ENCODE data around the gene DLG2.
"Not testable (repeated sequence)": the region's sequence is repeated elsewhere in the genome, so short reads cannot be mapped to it uniquely, and the experiment has no call there.

The DLG2 gene

GRCh38 chr11:84865257-84865656, 761.9 kb downstream of the DLG2 start:
- Histone ChIP-seq H3K27me3 (ENCODE audit: control insufficient read depth in 2 of 2, insufficient read depth in 2 of 2, low read length in 2 of 2) (no peaks in the 10 kb centered on the region), H3K27ac (ENCODE audit: low read depth in 2 of 2, low read length in 2 of 2) (no peak overlapping the region), H3K36me3 (ENCODE audit: control insufficient read depth in 2 of 2, insufficient read depth in 2 of 2, low read length in 2 of 2) (no peaks in the 10 kb centered on the region), H3K4me1 (ENCODE audit: control insufficient read depth in 2 of 2, insufficient read depth in 2 of 2, low read length in 2 of 2) (no peaks in the 10 kb centered on the region), H3K9ac (ENCODE audit: low read depth in 1 of 2, low read length in 2 of 2) (no peak overlapping the region), H3K9me3 (ENCODE audit: control insufficient read depth in 2 of 2, low read length in 2 of 2) (no peaks in the 10 kb centered on the region), H3K4me3 (ENCODE audit: low read length in 2 of 2) (no peak overlapping the region)

GRCh38 chr11:84857746-84858145, 769.4 kb downstream of the DLG2 start:
- Histone ChIP-seq H3K27me3 (ENCODE audit: control insufficient read depth in 2 of 2, insufficient read depth in 2 of 2, low read length in 2 of 2) (no peaks in the 10 kb centered on the region), H3K9ac (ENCODE audit: low read depth in 1 of 2, low read length in 2 of 2) (no peak overlapping the region)

GRCh38 chr11:84855508-84856245, 771.5 kb downstream of the DLG2 start:
- H3K9ac ChIP-seq (ENCODE audit: low read depth in 1 of 2, low read length in 2 of 2): no peak overlapping the region
- no peak overlapping the region for H3K27ac ChIP-seq (ENCODE audit: low read depth in 2 of 2, low read length in 2 of 2)
- H3K4me1 ChIP-seq (ENCODE audit: control insufficient read depth in 2 of 2, insufficient read depth in 2 of 2, low read length in 2 of 2): no peaks in the 10 kb centered on the region
- no peak overlapping the region for H3K4me3 ChIP-seq (ENCODE audit: low read length in 2 of 2)
- H3K27me3 ChIP-seq (ENCODE audit: control insufficient read depth in 2 of 2, insufficient read depth in 2 of 2, low read length in 2 of 2): no peaks in the 10 kb centered on the region
- no peaks in the 10 kb centered on the region for H3K36me3 ChIP-seq (ENCODE audit: control insufficient read depth in 2 of 2, insufficient read depth in 2 of 2, low read length in 2 of 2)
- H3K9me3 ChIP-seq (ENCODE audit: control insufficient read depth in 2 of 2, low read length in 2 of 2): no peaks in the 10 kb centered on the region

More at GRCh38 chr11:84857746-84858145, 769.4 kb downstream of the DLG2 start:
- Histone ChIP-seq H3K36me3 (ENCODE audit: control insufficient read depth in 2 of 2, insufficient read depth in 2 of 2, low read length in 2 of 2) (no peaks in the 10 kb centered on the region), H3K4me1 (ENCODE audit: control insufficient read depth in 2 of 2, insufficient read depth in 2 of 2, low read length in 2 of 2) (no peaks in the 10 kb centered on the region), H3K27ac (ENCODE audit: low read depth in 2 of 2, low read length in 2 of 2) (no peak overlapping the region), H3K4me3 (ENCODE audit: low read length in 2 of 2) (no peak overlapping the region), H3K9me3 (ENCODE audit: control insufficient read depth in 2 of 2, low read length in 2 of 2) (no peaks in the 10 kb centered on the region)

GRCh38 chr11:84854498-84854880, 772.7 kb downstream of the DLG2 start:
- Histone ChIP-seq H3K36me3 (ENCODE audit: control insufficient read depth in 2 of 2, insufficient read depth in 2 of 2, low read length in 2 of 2) (no peaks in the 10 kb centered on the region), H3K9me3 (ENCODE audit: control insufficient read depth in 2 of 2, low read length in 2 of 2) (no peaks in the 10 kb centered on the region)

GRCh38 chr11:84853841-84854497, 773.2 kb downstream of the DLG2 start:
- H3K4me1 ChIP-seq (ENCODE audit: control insufficient read depth in 2 of 2, insufficient read depth in 2 of 2, low read length in 2 of 2): no peaks in the 10 kb centered on the region
- H3K9me3 ChIP-seq (ENCODE audit: control insufficient read depth in 2 of 2, low read length in 2 of 2): no peaks in the 10 kb centered on the region
- no peaks in the 10 kb centered on the region for H3K36me3 ChIP-seq (ENCODE audit: control insufficient read depth in 2 of 2, insufficient read depth in 2 of 2, low read length in 2 of 2)
- H3K27ac ChIP-seq (ENCODE audit: low read depth in 2 of 2, low read length in 2 of 2): no peak overlapping the region
- no peak overlapping the region for H3K4me3 ChIP-seq (ENCODE audit: low read length in 2 of 2)
- no peaks in the 10 kb centered on the region for H3K27me3 ChIP-seq (ENCODE audit: control insufficient read depth in 2 of 2, insufficient read depth in 2 of 2, low read length in 2 of 2)
- H3K9ac ChIP-seq (ENCODE audit: low read depth in 1 of 2, low read length in 2 of 2): no peak overlapping the region

More at GRCh38 chr11:84854498-84854880, 772.7 kb downstream of the DLG2 start:
- H3K27me3 ChIP-seq (ENCODE audit: control insufficient read depth in 2 of 2, insufficient read depth in 2 of 2, low read length in 2 of 2): no peaks in the 10 kb centered on the region
- H3K4me1 ChIP-seq (ENCODE audit: control insufficient read depth in 2 of 2, insufficient read depth in 2 of 2, low read length in 2 of 2): no peaks in the 10 kb centered on the region
- no peak overlapping the region for H3K4me3 ChIP-seq (ENCODE audit: low read length in 2 of 2)
- no peak overlapping the region for H3K9ac ChIP-seq (ENCODE audit: low read depth in 1 of 2, low read length in 2 of 2)
- no peak overlapping the region for H3K27ac ChIP-seq (ENCODE audit: low read depth in 2 of 2, low read length in 2 of 2)

GRCh38 chr11:84847842-84848241, 779.3 kb downstream of the DLG2 start:
- Histone ChIP-seq H3K9ac (ENCODE audit: low read depth in 1 of 2, low read length in 2 of 2) (no peak overlapping the region), H3K27ac (ENCODE audit: low read depth in 2 of 2, low read length in 2 of 2) (no peak overlapping the region), H3K4me1 (ENCODE audit: control insufficient read depth in 2 of 2, insufficient read depth in 2 of 2, low read length in 2 of 2) (no peaks in the 10 kb centered on the region), H3K36me3 (ENCODE audit: control insufficient read depth in 2 of 2, insufficient read depth in 2 of 2, low read length in 2 of 2) (no peaks in the 10 kb centered on the region), H3K9me3 (ENCODE audit: control insufficient read depth in 2 of 2, low read length in 2 of 2) (no peaks in the 10 kb centered on the region), H3K4me3 (ENCODE audit: low read length in 2 of 2) (no peak overlapping the region), H3K27me3 (ENCODE audit: control insufficient read depth in 2 of 2, insufficient read depth in 2 of 2, low read length in 2 of 2) (no peaks in the 10 kb centered on the region)

- not testable (repeated sequence) for H3K9ac ChIP-seq (ENCODE audit: low read depth in 1 of 2, low read length in 2 of 2); H3K27ac ChIP-seq (ENCODE audit: low read depth in 2 of 2, low read length in 2 of 2); H3K4me1 ChIP-seq (ENCODE audit: control insufficient read depth in 2 of 2, insufficient read depth in 2 of 2, low read length in 2 of 2); H3K36me3 ChIP-seq (ENCODE audit: control insufficient read depth in 2 of 2, insufficient read depth in 2 of 2, low read length in 2 of 2); H3K27me3 ChIP-seq (ENCODE audit: control insufficient read depth in 2 of 2, insufficient read depth in 2 of 2, low read length in 2 of 2); H3K4me3 ChIP-seq (ENCODE audit: low read length in 2 of 2); H3K9me3 ChIP-seq (ENCODE audit: control insufficient read depth in 2 of 2, low read length in 2 of 2)
Measured at GRCh38 chr11:84840201-84840600, 786.9 kb downstream of the DLG2 start.

GRCh38 chr11:84837402-84838069, 789.6 kb downstream of the DLG2 start:
- Histone ChIP-seq H3K9me3 (ENCODE audit: control insufficient read depth in 2 of 2, low read length in 2 of 2) (no peaks in the 10 kb centered on the region), H3K4me1 (ENCODE audit: control insufficient read depth in 2 of 2, insufficient read depth in 2 of 2, low read length in 2 of 2) (peaks cover 2 to 3% of the 10 kb centered on the region in 2 donors), H3K27me3 (ENCODE audit: control insufficient read depth in 2 of 2, insufficient read depth in 2 of 2, low read length in 2 of 2) (no peaks in the 10 kb centered on the region), H3K27ac (ENCODE audit: low read depth in 2 of 2, low read length in 2 of 2) (no peak overlapping the region), H3K36me3 (ENCODE audit: control insufficient read depth in 2 of 2, insufficient read depth in 2 of 2, low read length in 2 of 2) (no peaks in the 10 kb centered on the region), H3K9ac (ENCODE audit: low read depth in 1 of 2, low read length in 2 of 2) (no peak overlapping the region), H3K4me3 (ENCODE audit: low read length in 2 of 2) (no peak overlapping the region)

- Histone ChIP-seq H3K9me3 (ENCODE audit: control insufficient read depth in 2 of 2, low read length in 2 of 2) (no peaks in the 10 kb centered on the region), H3K36me3 (ENCODE audit: control insufficient read depth in 2 of 2, insufficient read depth in 2 of 2, low read length in 2 of 2) (no peaks in the 10 kb centered on the region), H3K4me1 (ENCODE audit: control insufficient read depth in 2 of 2, insufficient read depth in 2 of 2, low read length in 2 of 2) (peaks cover 6 to 10% of the 10 kb centered on the region in 2 donors), H3K9ac (ENCODE audit: low read depth in 1 of 2, low read length in 2 of 2) (no peak overlapping the region), H3K27me3 (ENCODE audit: control insufficient read depth in 2 of 2, insufficient read depth in 2 of 2, low read length in 2 of 2) (no peaks in the 10 kb centered on the region), H3K27ac (ENCODE audit: low read depth in 2 of 2, low read length in 2 of 2) (no peak overlapping the region), H3K4me3 (ENCODE audit: low read length in 2 of 2) (no peak overlapping the region)
Measured at GRCh38 chr11:84836371-84836770, 790.8 kb downstream of the DLG2 start.

- no peaks in the 10 kb centered on the region for H3K36me3 ChIP-seq (ENCODE audit: control insufficient read depth in 2 of 2, insufficient read depth in 2 of 2, low read length in 2 of 2)
- H3K27ac ChIP-seq (ENCODE audit: low read depth in 2 of 2, low read length in 2 of 2): peak overlapping the region; percentile 18 to 19
- H3K4me1 ChIP-seq (ENCODE audit: control insufficient read depth in 2 of 2, insufficient read depth in 2 of 2, low read length in 2 of 2): peaks cover 6 to 10% of the 10 kb centered on the region in 2 donors
- H3K9me3 ChIP-seq (ENCODE audit: control insufficient read depth in 2 of 2, low read length in 2 of 2): no peaks in the 10 kb centered on the region
- no peaks in the 10 kb centered on the region for H3K27me3 ChIP-seq (ENCODE audit: control insufficient read depth in 2 of 2, insufficient read depth in 2 of 2, low read length in 2 of 2)
- H3K4me3 ChIP-seq (ENCODE audit: low read length in 2 of 2): no peak overlapping the region
- no peak overlapping the region for H3K9ac ChIP-seq (ENCODE audit: low read depth in 1 of 2, low read length in 2 of 2)
Measured at GRCh38 chr11:84833488-84834088, 793.6 kb downstream of the DLG2 start.

Data from mucosa of rectum (tissue), 2 donors.